K562 (cell line): ENCODE results near the gene AKNA. TPM values are rescaled to one million over a fixed set of nuclear protein-coding genes. Genes with fewer than 3 reads are reported as not detected.

ENCODE experiments used
- ATAC-seq: fragments of 200-7000 bp; cut with Tn5 transposase; 3 replicates; pipeline ENCODE4 v1.9.1; 2020; ENCODE audit warnings: moderate library complexity
- Bru-seq: library from RNA; stranded (reverse); fragments of 400-500 nt; gene quantifications from one replicate; lab custom pipeline; 2021; lab: Mats Ljungman, UMichigan
- BruChase-seq, 2 experiments: library from RNA; stranded (reverse); fragments of 400-500 nt; gene quantifications; one replicate each; lab custom pipeline; 2021; lab: Mats Ljungman, UMichigan
- BruUV-seq: library from RNA; stranded (reverse); fragments of 400-500 nt; replicated peaks from 2 replicates; lab custom pipeline; 2021; lab: Mats Ljungman, UMichigan
- CTCF ChIA-PET: fragments of 300-600 bp; formaldehyde crosslinking; extraction: SDS; loops from one replicate; lab custom pipeline; 2021; ENCODE audit warnings: low intra/inter-chr PET ratio; lab: Yijun Ruan, JAX
- POLR2A ChIA-PET: fragments of 300-600, 350-650 bp; sonication (Branson Sonifier 250); formaldehyde crosslinking; extraction: SDS; loops from one replicate; lab custom pipeline; 2021; ENCODE audit warnings: antibody characterized with exemption, inconsistent platforms; lab: Yijun Ruan, JAX
- DNase-seq, 4 experiments: peaks; one replicate each; pipeline versions ENCODE4 v3.0.0 to v3.0.0-alpha.2; 2011 to 2018; ENCODE audit warnings: low spot score in 3 of 4, mixed read lengths in 3 of 4; ENCODE audit errors: extremely low read depth in 1 of 4
- FAIRE-seq: peaks from 2 replicates; lab custom pipeline; 2011; peaks lifted over from hg19 to GRCh38; lab: Jason Lieb, UNC
- H2AFZ ChIP-seq: 2 replicates; pipeline ENCODE4 v1.6.0; 2011; ENCODE audit warnings: low read depth, low read length, control low read depth, inconsistent platforms
- H3K27ac ChIP-seq: fragments of 200-600 bp; 3 replicates; pipeline ENCODE4 v1.8.0; 2011; ENCODE audit warnings: low read depth, mild to moderate bottlenecking, control low read depth, inconsistent platforms, low read length, moderate library complexity, mixed read lengths; ENCODE audit errors: extremely low read depth
- H3K27me3 ChIP-seq, 2 experiments: fragments of 300-600 bp in 1 of 2; 2 replicates in 1 of 2; 3 replicates in 1 of 2; pipeline versions ENCODE4 v1.6.0 to v1.8.0; 2011; ENCODE audit warnings: inconsistent platforms in 2 of 2, low read length in 2 of 2, mild to moderate bottlenecking in 1 of 2, mixed read lengths in 1 of 2, moderate library complexity in 1 of 2; ENCODE audit not compliant: control insufficient read depth in 2 of 2, insufficient read depth in 2 of 2
- H3K36me3 ChIP-seq: fragments of 300-600 bp; 3 replicates; pipeline ENCODE4 v1.8.0; 2011; ENCODE audit warnings: mild to moderate bottlenecking, low read length, inconsistent platforms; ENCODE audit not compliant: control insufficient read depth, insufficient read depth
- H3K4me1 ChIP-seq, 2 experiments: fragments of 200-600 bp in 1 of 2; replicated peaks in 1 of 2; 2 replicates in 1 of 2; 3 replicates in 1 of 2; pipeline versions ENCODE4 v1.5.1 to v1.8.0; 2011; ENCODE audit warnings: inconsistent platforms in 2 of 2, low read length in 2 of 2, mild to moderate bottlenecking in 1 of 2, mixed read lengths in 1 of 2, moderate library complexity in 1 of 2; ENCODE audit not compliant: control insufficient read depth in 2 of 2, insufficient read depth in 2 of 2
- H3K4me2 ChIP-seq: 2 replicates; pipeline ENCODE4 v1.6.1; 2011; ENCODE audit warnings: low read length, control low read depth, inconsistent platforms, mixed read lengths; ENCODE audit not compliant: insufficient read depth
- H3K4me3 ChIP-seq: fragments of 200-600 bp; sonication (generic), shearing (Covaris generic); 2 replicates; pipeline ENCODE4 v1.5.1; 2016; ENCODE audit warnings: control low read depth, inconsistent platforms
- H3K79me2 ChIP-seq: fragments of 200-600 bp; 3 replicates; pipeline ENCODE4 v1.8.0; 2011; ENCODE audit warnings: low read length, inconsistent platforms; ENCODE audit not compliant: control insufficient read depth, insufficient read depth
- H3K9ac ChIP-seq, 2 experiments: 2 replicates each; pipeline versions ENCODE4 v1.6.0 to v1.6.1; 2011; ENCODE audit warnings: low read depth in 2 of 2, low read length in 2 of 2, control low read depth in 1 of 2, inconsistent platforms in 1 of 2, mild to moderate bottlenecking in 1 of 2, mixed read lengths in 1 of 2; ENCODE audit not compliant: insufficient read depth in 1 of 2
- H3K9me1 ChIP-seq: one replicate; pipeline ENCODE4 v1.6.0; 2011; ENCODE audit warnings: inconsistent platforms, mild to moderate bottlenecking, low read length, moderate library complexity; ENCODE audit not compliant: control insufficient read depth, insufficient read depth
- H3K9me3 ChIP-seq: replicated peaks from 2 replicates; pipeline ENCODE4 v1.5.1; 2011; ENCODE audit warnings: low read depth, low read length, inconsistent platforms; ENCODE audit not compliant: control insufficient read depth, insufficient read depth
- H4K20me1 ChIP-seq: replicated peaks from 2 replicates; pipeline ENCODE4 v1.6.1; 2011; ENCODE audit warnings: low read length, inconsistent platforms, mixed read lengths; ENCODE audit not compliant: control insufficient read depth, insufficient read depth
- ELF1 ChIP-seq: fragments of 200-800 bp; sonication (Bioruptor generic); IDR thresholded peaks from 2 replicates; pipeline ENCODE4 v1.6.1; 2016; ENCODE audit warnings: missing genetic modification characterization, missing compliant biosample characterization
- POLR2G ChIP-seq: fragments of 200-400 bp; formaldehyde crosslinking; IDR thresholded peaks from 2 replicates; pipeline ENCODE4 v1.6.1; 2017; ENCODE audit warnings: low read depth, mild to moderate bottlenecking, antibody characterized with exemption, low read length, moderate library complexity
- RBFOX2 ChIP-seq: fragments of 200-400 bp; formaldehyde crosslinking; IDR thresholded peaks from 2 replicates; pipeline ENCODE4 v1.6.1; 2017; ENCODE audit warnings: low read depth, mild to moderate bottlenecking, low read length, moderate library complexity
- RBM22 ChIP-seq: fragments of 200-400 bp; formaldehyde crosslinking; IDR thresholded peaks from 2 replicates; pipeline ENCODE4 v1.6.1; 2018; ENCODE audit warnings: low read length, low read depth; ENCODE audit not compliant: poor library complexity, severe bottlenecking
- RBM25 ChIP-seq: fragments of 200-400 bp; formaldehyde crosslinking; IDR thresholded peaks from 2 replicates; pipeline ENCODE4 v1.6.1; 2018; ENCODE audit warnings: low read length, low read depth, moderate library complexity; ENCODE audit not compliant: severe bottlenecking
- TSC22D4 ChIP-seq: fragments of 450-650 bp; IDR thresholded peaks from 2 replicates; pipeline ENCODE4 v1.6.1; 2016; ENCODE audit warnings: missing genetic modification characterization, missing biosample characterization, control low read depth
- ZFP36 ChIP-seq: fragments of 150-350 bp; IDR thresholded peaks from 2 replicates; pipeline ENCODE4 v1.6.1; 2018; ENCODE audit warnings: low read length, low read depth; ENCODE audit not compliant: partially characterized antibody
- whole genome bisulfite sequencing: fragments of 100-300 bp; shearing (Covaris generic); methylation state at CpG from one replicate; pipeline ENCODE4 v1.1.6; 2016; ENCODE audit warnings: low coverage, mixed read lengths; ENCODE audit not compliant: insufficient coverage; ENCODE audit errors: missing lambda C conversion rate; 5-methylcytosine and 5-hydroxymethylcytosine counted together
- in situ Hi-C: fragments of 300-500 bp; cut with MboI; formaldehyde crosslinking; loops from 4 replicates; pipeline ENCODE4 v1.15.0; 2018; ENCODE audit warnings: inconsistent platforms, mixed read lengths
- intact Hi-C: fragments of 100-400 bp; cut with micrococcal nuclease; formaldehyde crosslinking; loops from 2 replicates; pipeline ENCODE4 v1.14.2; 2022
- long read RNA-seq, 3 experiments: library from polyadenylated mRNA in 2 of 3; library from RNA in 1 of 3; unstranded in 2 of 3; stranded (forward) in 1 of 3; transcript quantifications; one replicate each; pipeline ENCODE4 v2.0.0, GENCODE V29; 2019 to 2022
- polyA minus RNA-seq, 3 experiments: library from RNA; depleted of rRNA, polyadenylated mRNA; stranded (reverse); fragments of >200 nt; gene quantifications; 2 replicates each; pipeline ENCODE4 v1.2.3, GENCODE V29; 2011
- polyA plus RNA-seq, 8 experiments: library from polyadenylated mRNA; depleted of rRNA in 4 of 8; stranded (reverse) in 5 of 8; unstranded in 3 of 8; fragments of >200 nt; fragmentation: Nextera tagmentation in 2 of 8; fragmentation: Illumina TruSeq in 1 of 8; extraction: Ambion mirVana in 2 of 8; extraction: Trizol in 1 of 8; gene quantifications; 2 replicates each; pipeline versions ENCODE4 v1.2.1 to v1.2.3, GENCODE V29; 2011 to 2014; ENCODE audit warnings: inconsistent platforms in 1 of 8, missing spikeins in 1 of 8
- total RNA-seq, 7 experiments: library from RNA; depleted of rRNA in 6 of 7; stranded (reverse); fragments of >200 nt in 6 of 7; fragmentation: Illumina TruSeq in 2 of 7; extraction: Trizol in 2 of 7; gene quantifications; 2 replicates each; pipeline versions ENCODE4 v1.2.1 to v1.2.3, GENCODE V29; 2011 to 2021; ENCODE audit warnings: low replicate concordance in 1 of 7

AKNA gene, protein sequence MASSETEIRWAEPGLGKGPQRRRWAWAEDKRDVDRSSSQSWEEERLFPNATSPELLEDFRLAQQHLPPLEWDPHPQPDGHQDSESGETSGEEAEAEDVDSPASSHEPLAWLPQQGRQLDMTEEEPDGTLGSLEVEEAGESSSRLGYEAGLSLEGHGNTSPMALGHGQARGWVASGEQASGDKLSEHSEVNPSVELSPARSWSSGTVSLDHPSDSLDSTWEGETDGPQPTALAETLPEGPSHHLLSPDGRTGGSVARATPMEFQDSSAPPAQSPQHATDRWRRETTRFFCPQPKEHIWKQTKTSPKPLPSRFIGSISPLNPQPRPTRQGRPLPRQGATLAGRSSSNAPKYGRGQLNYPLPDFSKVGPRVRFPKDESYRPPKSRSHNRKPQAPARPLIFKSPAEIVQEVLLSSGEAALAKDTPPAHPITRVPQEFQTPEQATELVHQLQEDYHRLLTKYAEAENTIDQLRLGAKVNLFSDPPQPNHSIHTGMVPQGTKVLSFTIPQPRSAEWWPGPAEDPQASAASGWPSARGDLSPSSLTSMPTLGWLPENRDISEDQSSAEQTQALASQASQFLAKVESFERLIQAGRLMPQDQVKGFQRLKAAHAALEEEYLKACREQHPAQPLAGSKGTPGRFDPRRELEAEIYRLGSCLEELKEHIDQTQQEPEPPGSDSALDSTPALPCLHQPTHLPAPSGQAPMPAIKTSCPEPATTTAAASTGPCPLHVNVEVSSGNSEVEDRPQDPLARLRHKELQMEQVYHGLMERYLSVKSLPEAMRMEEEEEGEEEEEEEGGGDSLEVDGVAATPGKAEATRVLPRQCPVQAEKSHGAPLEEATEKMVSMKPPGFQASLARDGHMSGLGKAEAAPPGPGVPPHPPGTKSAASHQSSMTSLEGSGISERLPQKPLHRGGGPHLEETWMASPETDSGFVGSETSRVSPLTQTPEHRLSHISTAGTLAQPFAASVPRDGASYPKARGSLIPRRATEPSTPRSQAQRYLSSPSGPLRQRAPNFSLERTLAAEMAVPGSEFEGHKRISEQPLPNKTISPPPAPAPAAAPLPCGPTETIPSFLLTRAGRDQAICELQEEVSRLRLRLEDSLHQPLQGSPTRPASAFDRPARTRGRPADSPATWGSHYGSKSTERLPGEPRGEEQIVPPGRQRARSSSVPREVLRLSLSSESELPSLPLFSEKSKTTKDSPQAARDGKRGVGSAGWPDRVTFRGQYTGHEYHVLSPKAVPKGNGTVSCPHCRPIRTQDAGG (N-terminal part only)
- total RNA-seq (2011; cell fraction: chromatin; rRNA removed; ENCODE audit: low replicate concordance): 30.2 and 45.5 TPM in 2 replicates
- total RNA-seq (2011; cell fraction: nucleolus; rRNA removed): 25.4 and 26.7 TPM in 2 replicates
- total RNA-seq (2011; cell fraction: nucleoplasm; rRNA removed): 26.6 and 27.0 TPM in 2 replicates
- total RNA-seq (2014; rRNA removed): 5.3 and 8.1 TPM in 2 replicates
- total RNA-seq (2014; rRNA removed; fragmentation: Illumina TruSeq; extraction: Trizol): 3.7 and 3.9 TPM in 2 replicates
- total RNA-seq (2015; rRNA removed; fragmentation: Illumina TruSeq; extraction: Trizol): 2.6 and 2.7 TPM in 2 replicates
- total RNA-seq (2021): 16.9 and 20.5 TPM in 2 replicates
- 1.4 and 3.4 TPM in 2 replicates for polyA plus RNA-seq (2011; rRNA removed)
- 2.0 and 2.3 TPM in 2 replicates for polyA plus RNA-seq (2011; cell fraction: cytosol; rRNA removed)
- polyA plus RNA-seq (2011; cell fraction: nucleus; rRNA removed): 8.0 and 8.2 TPM in 2 replicates
- polyA plus RNA-seq (2012): 5.2 and 92.5 TPM in 2 replicates
- polyA plus RNA-seq (2014; fragmentation: Illumina TruSeq; extraction: Trizol): 11.1 and 14.0 TPM in 2 replicates
- under 1 TPM; 0.29 to 0.37 TPM for polyA plus RNA-seq (2014; fragmentation: Nextera tagmentation; extraction: Ambion mirVana)
- polyA plus RNA-seq (2014; rRNA removed): 6.5 and 6.7 TPM in 2 replicates
- 3.1 and 3.8 TPM in 2 replicates for polyA minus RNA-seq (2011; rRNA and poly(A)+ RNA removed)
- 1.9 and 4.6 TPM in 2 replicates for polyA minus RNA-seq (2011; cell fraction: cytosol; rRNA and poly(A)+ RNA removed)
- polyA minus RNA-seq (2011; cell fraction: nucleus; rRNA and poly(A)+ RNA removed): 6.1 and 8.6 TPM in 2 replicates
- percentile 61 among the genes with signal in this experiment for Bru-seq, nascent RNA
- percentile 81 among the genes with signal in this experiment for BruChase-seq, experiment 1, labeled RNA remaining after a 2-hour chase
- percentile 75 among the genes with signal in this experiment for BruChase-seq, experiment 2, labeled RNA remaining after a 6-hour chase
- long read RNA-seq, experiment 1, partial matches to known transcripts: 1 of 2 reads
- long read RNA-seq, experiment 1, other reads (novel, unspliced or antisense): 1 of 2 reads
- long read RNA-seq, experiment 2, partial matches to known transcripts: 0 of 3 reads
- long read RNA-seq, experiment 2, other reads (novel, unspliced or antisense): 3 of 3 reads
- long read RNA-seq, experiment 3, partial matches to known transcripts: 1 of 1 reads
- long read RNA-seq, experiment 3, other reads (novel, unspliced or antisense): 0 of 1 reads

- BruUV-seq: no TSS peak
- H3K27me3 ChIP-seq: no peaks in the 10 kb centered on the region
- peaks cover 6 to 9% of the 10 kb centered on the region in 2 experiments; a peak in 4 of 5 replicates for H3K4me1 ChIP-seq
- H3K9me3 ChIP-seq: no peaks in the 10 kb centered on the region
- H3K4me3 ChIP-seq: no peak within 1 kb of the TSS
- CTCF ChIA-PET: no interaction called here
- in situ Hi-C loops: no loop called here
- H3K36me3 ChIP-seq: no peaks in the 10 kb centered on the region
- intact Hi-C loops: no loop called here
- H2AFZ ChIP-seq: no peak within 1 kb of the TSS
- no peak for FAIRE-seq
- ATAC-seq: no peak
- peak within 1 kb of the TSS in 1 of 2 experiments; percentile 32; a peak in 1 of 4 replicates for H3K9ac ChIP-seq
- TF ChIP-seq ELF1 (no peak), POLR2G (0 out of 2 replicates have a peak, but pooled peaks have one; percentile 48), RBM22 (peak; percentile 55), RBM25 (peak; percentile 30), TSC22D4 (tag) (no peak), RBFOX2 (peak; percentile 63; the same call in 1 of the 2 replicates), ZFP36 (peak; percentile 63)
- DNase-seq: no peak
- H4K20me1 ChIP-seq: peaks cover 30% of the 10 kb centered on the region
- H3K27ac ChIP-seq: no peak within 1 kb of the TSS
- 70% methylated on average over 19 of the region's 25 CpGs for WGBS
- H3K4me2 ChIP-seq: no peak within 1 kb of the TSS
- POLR2A ChIA-PET: interaction anchor here (0.8 to 5.1 kb wide), 6 partner anchors 8 to 223 kb away, joined by 3 to 30 read pairs (median 4); partner anchors contain the start of gene TMEM268
- H3K9me1 ChIP-seq: no peaks in the 10 kb centered on the region
- no peaks in the 10 kb centered on the region for H3K79me2 ChIP-seq
These were observed at the start of gene AKNA for GRCh38 chr9:114387680-114388356. Gene AKNA (minus strand): TSS chr9:114387982. CDS start chr9:114381333, 6,649 bp downstream.
